Activated CD8-positive, alpha-beta memory T cell treated with anti-CD3 and anti-CD28 coated beads, Interleukin-2, amount 50 U/mL, for 4 hours (primary cell): ENCODE measurements around the gene PDK2.

Experiments
- DNase-seq: peaks from one replicate; pipeline ENCODE4 v3.0.0-alpha.2; 2020

PDK2 gene

DNA sequence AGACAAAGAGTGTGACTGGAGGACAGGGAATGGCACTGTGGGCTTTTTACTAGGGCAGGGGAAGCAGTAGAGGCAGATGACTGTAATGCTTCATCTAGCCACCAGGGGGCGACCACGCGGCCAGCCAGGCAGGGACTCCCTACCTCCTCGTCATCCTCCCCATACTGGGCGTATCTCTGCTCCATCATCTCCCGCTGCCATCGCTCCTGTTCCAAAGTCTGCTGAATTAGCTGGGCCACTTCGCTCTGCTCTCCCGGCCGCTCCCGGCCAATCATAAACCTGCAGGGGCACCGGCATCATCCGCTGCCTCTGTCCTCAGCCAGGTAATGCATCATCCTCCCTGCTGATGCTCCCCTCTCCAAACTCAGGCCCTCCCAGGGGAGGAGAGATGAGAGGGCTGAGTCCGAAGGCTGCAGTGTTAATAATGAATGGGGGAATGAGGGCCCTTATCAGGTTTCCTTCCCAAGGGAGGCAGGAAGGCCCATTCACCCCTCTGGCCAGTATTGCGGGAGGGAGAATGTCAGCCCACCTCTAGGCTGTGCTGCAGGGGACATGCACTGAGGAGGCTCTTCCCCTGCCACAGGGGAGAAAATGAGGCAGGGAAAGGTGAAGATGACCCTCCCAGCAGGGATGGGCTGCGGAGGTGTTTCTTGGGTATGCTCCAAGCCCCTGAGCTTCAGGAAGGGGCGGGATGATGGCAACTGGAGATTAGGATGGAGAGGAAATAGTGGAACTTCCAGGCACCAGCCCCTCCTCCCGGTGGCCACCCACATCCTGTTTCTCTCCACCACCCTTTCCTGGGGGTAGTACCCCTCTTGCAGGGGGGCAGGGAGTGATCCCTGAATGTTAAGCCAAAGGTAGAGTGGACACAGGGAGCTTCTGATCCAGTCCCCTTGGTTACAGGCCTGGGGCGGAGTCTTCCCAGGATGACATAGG lies 45.1 kb downstream of the PDK2 start:
- DNase-seq, result peak; percentile 84

DNA sequence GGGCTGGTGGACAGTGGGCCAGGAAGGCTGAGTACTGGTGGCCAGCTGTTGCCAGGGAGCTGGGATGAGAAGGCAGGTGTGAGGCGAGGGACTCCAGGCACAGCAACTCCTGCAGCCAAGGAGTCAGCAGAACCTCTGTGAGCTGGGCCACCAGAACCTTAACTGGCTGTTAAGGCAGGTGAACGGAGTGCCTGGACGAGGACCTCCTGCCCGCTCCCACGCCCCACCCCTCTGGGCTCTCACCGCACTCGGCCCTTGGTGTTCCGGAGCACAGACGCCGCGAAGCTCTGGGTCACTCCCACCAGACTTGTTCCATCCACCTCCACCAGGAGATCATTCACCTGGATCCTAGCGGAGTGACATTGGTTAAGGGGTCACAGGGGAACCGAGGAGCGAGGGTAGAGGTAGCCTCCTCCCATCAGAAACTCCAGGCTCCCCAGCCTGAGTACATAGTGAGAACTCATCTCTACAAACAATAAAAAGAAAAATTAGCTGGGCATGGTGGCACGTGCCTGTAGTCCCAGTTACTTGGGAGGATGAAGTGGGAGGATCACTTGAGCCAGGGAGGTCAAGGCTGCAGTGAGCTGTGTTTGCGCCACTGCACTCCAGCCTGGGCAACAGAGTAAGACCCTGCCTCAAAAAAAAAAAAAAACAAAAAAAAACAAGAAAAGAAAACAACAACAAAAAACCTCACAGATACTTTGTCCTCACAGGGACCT lies 46.0 kb downstream of the PDK2 start:
- no peak for DNase-seq

DNA sequence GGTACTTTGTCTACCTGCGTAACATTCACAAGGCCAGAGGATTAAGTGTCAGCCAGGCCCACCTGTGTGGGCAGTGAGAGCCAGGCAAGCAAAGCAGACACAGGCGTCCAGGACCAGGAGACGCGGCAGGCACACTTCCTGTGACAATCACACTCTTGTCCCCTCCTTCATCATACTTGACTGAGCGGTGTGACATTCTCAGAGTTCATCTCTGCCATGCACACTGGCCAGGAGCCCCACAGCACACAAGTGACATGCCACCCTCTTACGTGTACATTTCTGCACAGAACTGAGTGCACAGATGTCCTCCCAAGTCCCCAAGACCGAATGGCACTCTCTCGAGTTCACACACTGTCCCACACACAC lies 46.6 kb downstream of the PDK2 start:
- DNase-seq, result no peak

DNA sequence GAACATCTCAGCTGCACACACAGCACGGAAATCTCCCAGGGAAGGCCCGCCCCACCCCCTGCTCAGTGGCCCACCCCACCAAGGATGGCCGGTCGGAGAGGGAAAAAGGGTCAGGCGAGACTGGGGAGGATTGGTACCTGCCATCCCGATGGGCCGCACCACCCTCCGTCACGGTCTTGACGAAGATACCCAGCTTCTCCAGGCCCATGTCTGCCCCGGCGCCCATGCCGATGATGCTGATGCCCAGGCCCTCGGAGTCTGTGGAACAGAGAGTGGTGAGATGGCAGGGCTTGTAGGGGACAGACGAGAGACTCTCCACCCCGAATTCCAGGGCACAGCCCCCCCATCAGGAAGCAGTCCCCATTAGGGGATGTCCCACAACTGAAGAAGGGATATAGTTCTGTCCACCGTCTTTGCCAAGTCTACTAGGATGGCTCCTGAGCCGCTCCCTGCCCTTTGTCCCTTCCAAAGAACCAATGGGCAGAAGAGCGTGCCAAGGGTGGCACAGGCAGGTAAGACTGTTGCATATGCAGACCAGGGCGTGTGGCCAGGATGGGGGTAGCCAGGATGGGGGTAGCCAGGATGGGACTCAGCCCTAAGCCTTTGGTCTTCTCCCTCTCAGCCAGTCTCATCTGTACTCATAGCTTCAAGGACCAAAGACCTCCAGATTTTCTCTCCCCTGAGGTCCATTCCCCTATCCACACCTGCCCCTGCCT lies 48.5 kb downstream of the PDK2 start:
- DNase-seq, result no peak

DNA sequence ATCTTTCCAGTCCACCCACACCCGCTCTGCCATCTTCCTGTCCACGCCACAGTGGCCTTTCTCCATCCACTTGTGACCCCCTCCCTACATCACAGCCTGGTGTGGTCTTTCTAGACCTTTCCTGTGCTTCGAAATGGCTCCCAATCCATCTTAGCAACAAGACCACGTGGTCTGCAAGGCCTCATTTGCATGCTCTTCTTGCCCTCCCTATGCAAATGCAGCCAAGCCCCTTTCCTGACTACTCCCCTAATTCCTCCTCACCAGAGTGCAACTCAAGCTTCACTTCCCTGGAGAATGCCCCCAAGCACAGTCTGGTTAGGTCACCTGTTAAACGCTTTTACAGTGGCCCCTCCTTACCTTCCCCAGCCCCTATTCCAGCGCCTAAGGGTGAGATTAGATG lies 49.2 kb downstream of the PDK2 start:
- no peak for DNase-seq

DNA sequence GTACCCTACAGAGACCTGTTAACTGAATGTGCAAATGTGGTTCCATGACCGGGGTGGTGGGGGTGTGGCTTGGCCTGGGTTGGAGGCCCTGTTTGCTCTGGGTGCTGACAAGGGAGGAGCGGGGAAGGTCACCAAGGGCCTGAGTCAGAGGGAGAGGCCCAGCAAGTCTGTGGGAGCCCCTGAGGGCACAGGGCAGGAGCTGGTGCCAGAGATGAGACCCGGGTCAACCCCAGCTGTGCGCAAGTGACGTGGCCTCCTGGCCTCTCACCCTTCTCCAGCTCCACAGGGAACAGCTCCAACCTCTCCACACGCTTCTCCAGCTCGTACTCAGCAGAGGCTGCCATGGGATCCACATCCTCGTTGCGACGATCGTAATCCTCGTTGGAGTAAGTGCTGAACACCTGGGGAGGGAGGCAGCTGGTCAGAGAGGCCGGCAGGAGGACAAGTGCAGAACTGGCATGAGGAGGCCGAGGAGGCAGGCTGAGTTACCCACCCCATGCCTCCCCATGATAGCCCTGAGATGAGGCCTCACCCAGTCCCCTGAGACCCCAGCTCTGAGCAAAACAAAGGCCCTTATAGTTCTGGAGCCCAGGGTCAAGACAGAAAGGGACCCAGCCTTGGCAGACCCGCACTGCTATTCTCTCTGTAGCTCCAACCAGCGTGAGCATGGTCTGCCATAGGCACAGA lies 49.8 kb downstream of the PDK2 start:
- DNase-seq, result no peak

DNA sequence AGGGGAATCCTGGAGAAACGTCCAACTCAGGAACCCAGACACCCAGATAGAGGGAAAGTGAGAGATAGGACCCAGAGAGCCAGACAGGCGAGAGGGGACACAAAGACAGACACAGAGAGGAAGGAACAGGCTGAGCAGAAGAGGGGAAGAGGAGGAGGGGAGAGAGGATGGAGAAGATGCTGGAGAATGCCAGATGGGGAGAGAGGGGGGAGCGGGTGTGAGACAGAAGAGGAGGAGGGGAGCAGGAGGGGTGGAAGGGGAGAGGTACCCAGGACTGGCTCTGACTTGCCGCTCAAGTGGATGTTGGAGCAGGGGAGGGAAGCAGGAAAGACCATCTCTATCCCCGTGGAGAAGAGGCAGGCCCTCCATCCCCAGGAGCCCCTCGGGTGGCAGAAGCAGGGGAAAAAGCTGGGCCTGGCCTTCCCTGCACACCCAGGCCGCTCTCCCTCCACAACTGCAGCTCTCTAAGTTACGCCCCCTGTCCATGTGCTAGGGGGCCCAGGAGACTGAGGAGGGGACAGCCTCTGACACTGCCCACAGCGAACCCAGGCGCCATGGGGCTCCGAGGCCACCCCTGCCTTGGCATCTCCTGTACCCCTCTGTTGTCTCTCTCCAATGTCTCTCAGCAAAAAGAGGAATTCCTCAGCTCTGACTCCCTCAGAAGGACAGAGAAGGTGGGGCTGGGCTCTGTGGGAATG lies 50.5 kb downstream of the PDK2 start:
- DNase-seq, result no peak

DNA sequence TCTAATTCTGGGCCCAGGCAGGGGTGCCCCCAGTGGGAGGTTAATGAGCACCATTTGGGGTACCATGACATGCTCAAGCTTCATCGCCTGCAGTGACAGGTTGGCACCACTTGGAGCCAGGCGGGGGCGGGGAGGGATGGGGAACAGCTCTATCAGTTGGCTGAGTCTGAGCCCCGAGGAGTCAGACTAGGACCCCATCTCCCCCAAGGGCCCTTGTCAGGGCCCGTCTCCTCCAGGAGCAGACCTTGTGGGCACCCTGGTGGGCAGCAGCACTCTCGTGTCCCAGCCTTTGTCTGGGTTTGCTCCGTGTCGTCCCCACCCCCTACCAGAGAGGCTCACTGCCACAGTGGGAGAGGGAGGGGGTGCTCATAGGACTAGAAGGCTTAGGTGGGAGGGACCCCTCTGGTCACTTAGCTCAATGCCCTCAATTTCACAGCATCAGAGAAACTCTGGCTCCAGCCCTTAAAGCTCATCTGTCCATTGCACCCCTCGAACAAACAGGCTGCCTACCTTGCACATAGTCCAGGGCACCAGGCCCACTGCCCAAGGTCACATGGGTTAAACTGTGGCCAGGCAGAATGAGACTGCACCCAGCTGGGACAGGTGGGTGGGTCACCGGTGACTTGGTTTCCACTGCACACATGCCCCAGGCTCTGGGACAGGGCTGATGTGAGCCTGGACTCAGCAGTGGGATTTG lies 51.2 kb downstream of the PDK2 start:
- no peak for DNase-seq

DNA sequence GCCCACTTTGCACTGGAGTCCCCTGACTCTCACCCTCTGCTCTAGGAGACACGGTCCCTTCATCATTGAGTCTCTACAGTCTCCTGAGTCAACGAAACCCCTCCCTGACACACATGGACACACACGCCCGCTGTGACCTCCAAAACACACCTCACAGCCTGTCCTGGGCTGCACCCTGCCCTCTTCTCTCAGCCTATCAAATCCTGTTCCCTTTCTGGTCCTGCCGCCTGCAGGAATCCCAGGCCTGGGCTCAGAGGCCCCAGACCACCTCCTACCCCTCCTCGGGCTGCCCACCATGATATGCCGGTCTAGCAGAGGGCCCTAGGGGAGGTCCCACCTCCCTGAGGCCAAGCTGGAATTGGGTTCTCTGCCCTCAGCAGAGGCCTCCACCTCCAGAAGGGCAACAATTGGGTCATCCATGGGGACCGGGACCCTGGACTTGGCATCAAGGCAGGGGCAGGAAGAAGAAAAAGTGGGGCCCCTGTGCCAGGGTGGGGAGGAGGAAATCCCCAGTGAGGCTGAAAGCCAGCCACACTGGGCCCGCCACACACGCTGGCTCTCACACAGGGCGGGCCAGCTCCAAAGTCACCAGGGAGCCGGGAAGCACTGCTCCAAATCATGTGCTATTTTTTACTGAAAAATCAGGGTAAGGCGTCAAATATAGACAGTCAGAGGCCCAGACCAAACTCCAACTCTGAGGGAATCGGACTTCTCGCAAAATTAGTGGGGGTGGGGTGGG lies 51.9 kb downstream of the PDK2 start:
- DNase-seq, result no peak

DNA sequence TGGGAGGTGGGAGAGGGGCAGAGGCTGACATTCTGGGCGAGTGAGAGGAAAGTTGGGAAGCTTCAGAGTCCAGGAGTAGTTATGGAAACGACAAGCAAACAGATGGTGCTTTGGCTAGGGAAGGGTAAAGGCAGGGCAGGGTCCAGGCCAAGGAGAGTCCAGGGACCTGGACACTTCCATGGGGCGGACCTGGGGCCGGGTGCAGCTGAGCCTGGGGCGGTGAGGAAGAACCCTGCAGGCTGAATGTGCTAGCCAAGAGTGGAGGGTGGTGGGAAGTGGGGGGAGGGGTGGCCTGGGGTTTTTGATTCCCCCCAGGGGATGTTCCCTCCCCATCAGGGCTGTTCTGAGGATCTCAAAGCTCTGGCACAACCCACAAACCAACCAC lies 52.7 kb downstream of the PDK2 start:
- no peak for DNase-seq

DNA sequence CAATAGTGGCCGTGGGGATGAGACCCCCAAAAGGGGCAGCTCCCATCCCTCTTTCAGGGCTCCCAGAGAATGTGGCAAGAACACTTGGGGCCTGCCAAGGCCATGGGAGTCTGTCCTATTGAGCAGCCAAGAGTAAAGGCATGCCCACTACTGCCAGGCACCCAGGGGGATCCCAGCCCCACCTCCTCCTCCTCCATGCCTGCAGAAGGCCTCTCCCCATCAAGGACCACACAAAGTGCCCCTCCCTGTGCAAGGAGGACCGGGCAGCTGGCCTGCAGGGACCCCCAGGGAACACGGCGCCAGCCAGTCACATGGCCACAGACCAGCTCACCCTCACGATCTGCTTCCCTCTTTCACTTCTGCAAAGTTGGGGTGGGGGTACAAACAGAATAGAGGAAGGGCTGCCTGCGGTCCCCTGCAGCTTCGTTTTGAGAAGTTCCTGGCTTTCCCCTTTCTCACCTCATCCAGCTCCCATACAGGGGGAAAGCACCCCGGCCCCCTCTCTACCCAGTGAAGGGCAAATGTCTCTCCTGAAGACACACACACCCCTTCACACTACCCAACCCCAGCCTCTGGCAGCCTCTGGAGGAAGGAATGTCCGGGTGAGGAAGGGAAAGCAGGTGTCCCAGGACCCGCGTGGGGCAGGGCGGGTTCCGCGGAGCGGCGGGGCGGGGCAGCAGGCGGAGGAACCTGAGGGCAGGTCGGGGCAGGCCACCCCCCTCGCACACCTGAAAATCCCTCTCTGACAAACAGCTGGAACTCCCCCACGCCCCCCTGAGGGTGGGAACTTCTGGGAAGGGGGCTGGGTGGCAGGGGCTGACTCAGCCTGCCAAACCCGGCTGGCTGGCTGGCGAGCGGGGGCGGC lies 53.3 kb downstream of the PDK2 start:
- peak; percentile 91 for DNase-seq

DNA sequence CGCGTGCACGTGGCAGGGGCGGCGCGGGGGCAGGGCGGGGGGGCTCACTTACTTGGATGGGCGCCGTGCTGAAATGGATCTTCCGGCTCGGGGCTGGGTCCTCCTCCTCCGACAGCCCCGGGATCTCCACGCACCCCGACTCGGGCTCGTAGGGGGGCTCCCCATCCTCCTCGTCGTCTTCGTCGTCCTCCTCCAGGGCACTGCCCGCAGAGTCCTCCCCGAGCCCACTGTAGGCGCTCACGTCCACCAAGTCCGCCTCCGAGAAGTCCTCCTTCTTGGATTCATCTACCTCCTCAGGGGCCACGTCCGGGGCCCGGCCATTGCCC lies 53.9 kb downstream of the PDK2 start:
- no peak for DNase-seq

DNA sequence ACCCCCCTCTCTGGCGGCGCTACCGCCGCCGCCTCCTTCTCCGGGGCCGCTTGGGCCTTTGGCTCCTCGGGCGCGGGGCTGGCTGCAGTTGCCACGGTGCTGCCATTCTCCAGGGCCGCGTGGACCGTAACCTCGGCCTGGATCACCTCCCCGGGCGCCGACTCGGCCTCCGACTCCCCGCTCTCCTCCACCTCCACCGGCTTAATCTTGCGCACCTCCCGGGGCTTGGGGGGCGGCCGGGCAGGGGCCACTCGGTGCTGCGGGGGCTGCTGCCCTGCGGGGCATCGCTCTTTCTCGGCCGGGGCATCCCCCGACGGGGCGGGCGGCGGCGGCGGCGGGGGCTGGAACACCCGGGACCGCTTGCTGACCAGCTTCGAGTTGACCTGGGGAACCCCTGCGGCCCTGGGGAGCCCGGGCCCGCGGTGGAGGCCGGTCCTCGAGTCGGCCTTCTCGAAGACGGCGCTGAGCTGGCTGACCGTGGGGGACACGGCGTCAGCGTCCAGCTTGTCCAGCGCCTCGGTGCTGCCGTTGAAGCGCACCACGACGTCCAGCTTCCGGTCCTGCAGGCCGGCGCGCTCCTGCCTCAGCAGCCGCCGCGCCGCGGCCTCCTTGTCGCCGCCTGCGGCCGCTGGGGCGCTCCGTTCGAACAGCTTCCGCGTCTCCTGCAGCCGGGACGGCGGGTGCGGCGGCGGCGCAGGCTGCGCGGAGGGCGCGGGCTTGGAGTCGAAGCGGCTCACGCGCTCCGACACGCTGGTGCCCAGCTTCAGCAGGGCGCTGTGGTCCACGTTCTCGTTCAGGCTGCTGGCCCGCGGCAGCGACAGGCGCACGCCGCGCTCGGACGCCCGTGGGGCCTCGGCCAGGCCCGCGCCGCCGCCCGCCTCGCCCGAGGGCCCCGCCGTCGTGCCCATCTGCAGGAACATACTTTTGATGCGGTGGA lies 54.5 kb downstream of the PDK2 start:
- peak; percentile 62 for DNase-seq

DNA sequence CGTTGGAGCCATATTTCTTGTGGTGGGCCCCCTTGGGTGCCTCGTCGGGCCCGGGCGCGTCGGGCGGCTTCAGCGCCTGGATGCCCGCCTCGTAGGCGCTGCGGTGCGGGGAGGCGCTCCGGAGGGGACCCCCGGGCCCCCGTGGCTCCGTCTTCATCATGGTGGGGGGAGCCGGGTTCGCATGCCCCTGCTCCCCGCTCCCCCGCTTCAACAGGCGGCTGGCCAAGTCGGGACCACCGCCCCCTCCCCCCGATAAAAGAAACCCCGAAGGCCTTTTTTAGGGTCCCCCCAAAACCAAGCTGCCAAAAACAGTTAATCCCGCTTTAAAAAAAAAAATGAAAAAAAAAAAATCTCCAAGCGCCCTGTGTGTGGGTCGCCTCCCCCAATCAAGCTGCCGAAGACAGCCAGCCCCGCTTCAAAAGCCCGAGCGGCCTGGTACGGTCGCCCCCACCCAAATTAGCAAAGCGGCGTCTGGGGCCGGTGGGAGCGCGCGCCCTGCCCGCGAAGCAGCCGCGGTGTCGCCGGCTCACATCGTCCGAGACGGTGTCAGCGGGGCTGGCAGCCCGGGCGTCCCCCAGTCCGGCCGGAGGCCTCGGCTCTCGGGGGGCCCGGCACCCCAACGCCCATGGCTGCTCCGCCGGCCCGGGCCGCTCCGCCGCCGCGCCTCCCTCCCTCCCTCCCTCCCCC lies 55.3 kb downstream of the PDK2 start, which contains the start of gene PPP1R9B:
TSS of gene PPP1R9B (minus strand) at position 324 of the 687 bp plus-strand sequence. CDS start at position 160, 164 bp downstream.
- DNase-seq, result no peak

DNA sequence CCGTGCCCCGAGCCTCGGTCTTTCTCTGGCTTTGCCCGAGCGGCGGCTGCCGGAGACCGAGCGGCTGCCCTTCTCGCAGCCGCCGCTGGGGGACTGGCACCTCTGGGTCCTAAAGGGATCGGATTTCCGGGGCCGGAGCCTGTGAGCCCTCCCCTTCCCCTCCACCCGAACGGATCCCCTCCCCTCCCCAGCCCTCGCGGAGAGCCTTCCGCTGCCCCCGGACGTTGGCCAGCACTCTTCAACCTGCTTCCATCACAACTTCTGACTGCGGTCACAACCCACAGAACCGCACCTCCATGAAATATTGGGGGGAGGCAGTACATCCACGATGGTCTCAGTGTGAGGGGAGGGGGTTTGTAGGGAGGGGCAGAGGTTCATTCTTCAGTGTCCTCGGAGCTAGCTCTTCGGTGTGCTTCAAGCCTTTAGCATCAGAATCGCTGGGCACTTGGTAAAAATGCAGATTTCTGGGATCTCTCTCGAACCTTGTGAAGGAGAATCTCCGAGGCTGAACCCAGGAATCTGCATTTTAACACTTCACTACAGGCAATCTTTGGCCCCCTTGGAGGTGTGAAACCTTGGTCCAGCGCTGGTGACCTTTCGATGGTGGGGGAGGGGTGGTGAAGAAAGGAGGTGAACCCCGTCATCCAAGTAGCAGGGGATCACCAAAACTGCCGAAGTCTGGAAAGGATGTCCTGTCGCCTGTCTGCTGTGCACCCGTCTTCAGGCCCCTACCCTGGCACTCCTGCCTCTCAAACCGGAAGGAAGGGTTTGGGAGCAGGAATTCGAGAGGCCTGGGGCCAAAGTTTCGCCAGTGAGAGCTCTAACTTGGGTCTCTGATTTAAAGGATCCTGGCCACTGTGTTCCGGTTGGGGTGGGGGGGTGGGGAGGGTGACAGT lies 56.1 kb downstream of the PDK2 start:
- DNase-seq, result peak; percentile 84

DNA sequence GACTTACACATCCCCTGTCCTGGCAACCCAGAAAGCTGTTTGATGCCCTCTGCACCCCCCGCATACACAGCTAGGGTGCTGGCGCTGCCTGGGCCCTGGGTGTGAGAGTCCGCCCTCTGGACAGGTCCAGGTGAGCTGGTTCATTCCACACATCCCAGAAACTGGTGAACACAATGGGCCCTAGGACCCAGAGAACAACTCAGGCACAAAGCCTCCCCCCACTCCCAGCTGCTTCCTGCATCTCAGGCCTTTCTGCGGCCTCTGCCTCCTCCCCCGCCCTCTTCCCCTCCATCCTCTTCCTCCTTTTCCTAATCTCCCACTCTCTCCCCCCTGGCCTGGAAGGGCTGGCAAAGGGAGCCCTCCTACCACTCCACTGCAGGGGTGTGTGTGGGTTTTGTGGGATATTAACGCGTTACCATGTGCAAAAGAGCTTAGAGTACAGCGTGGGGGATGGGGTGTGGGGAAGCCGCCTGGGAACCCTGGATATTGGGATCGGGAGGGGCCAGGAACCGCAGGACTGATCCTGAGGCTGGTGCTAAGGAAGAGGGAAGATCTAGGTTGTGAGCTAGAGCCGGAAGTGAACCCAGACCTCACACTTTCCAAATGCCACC lies 56.9 kb downstream of the PDK2 start:
- DNase-seq, result peak; percentile 51

DNA sequence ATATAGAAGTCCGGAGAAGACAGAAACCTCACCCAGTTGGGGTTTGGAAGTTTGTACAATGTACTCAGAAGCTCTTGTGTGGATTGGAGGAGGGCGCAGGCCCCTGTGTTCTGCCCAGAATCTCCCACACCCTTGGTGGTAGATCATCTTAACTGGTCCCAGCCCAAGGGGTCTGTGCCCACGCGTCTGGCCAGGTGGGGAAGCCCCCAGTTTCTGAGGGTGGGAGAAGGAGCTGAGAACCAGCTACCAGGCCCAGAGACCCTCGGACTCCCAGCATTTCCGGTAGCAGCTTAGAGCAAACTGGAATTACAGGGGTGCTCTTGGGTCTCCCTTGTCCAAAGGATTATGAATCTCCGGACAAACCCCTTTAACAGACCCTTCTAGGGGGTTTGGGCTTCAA lies 57.6 kb downstream of the PDK2 start:
- no peak for DNase-seq
